Epithelial cell of proximal tubule (primary cell): ENCODE results near the gene SEMA3A. TPM values are rescaled to one million over a fixed set of nuclear protein-coding genes. Genes with fewer than 3 reads are reported as not detected.

Experiments used
- DNase-seq: peaks from one replicate; pipeline ENCODE4 v3.0.0-alpha.2; 2011; ENCODE audit warnings: low read depth
- H3K4me3 ChIP-seq: 2 replicates; pipeline ENCODE4 v1.5.1; 2011; ENCODE audit warnings: low read depth, mild to moderate bottlenecking, low read length
- total RNA-seq: library from RNA; depleted of rRNA; stranded (reverse); fragments of >200 nt; gene quantifications from 2 replicates; pipeline ENCODE4 v1.2.3, GENCODE V29; 2015
- TF ChIP-seq, protein P1 (sequence below): conservative IDR thresholded peaks from 2 replicates; pipeline ENCODE4 v1.5.1; 2012; ENCODE audit warnings: low read depth, mild to moderate bottlenecking, low read length

The SEMA3A gene
- total RNA-seq, 1 donor from 2014 or later = 13.7 TPM

DNA sequence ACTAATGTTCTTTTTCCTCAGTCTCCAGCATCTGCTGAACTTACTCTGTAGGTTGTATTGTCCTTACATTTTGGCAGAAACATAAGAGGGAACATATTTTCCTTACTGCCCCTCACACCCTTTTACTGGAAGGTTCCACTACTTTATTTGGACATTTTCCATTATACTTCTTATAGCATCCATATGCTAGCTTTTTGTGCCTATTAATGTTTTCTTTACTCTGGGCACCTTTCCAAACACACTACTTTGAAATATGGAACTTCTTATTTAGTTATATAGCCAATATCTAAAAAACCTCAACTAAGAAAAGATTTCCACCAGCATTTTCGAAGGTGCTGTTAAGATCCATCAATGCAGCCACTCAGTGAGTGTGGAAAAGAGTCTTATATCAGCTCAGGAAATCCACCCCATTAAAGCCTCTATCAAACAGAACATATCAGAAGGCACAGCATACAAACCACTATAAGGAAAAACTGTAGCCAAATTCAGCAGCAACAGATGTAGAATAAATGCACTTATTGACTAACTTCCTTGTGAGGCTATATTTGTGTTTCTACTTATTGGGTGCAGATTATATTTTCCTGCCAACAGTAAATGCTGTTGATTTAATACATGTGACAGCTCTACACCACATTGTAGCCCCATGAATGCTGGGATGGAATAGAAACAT is 273.2 kb downstream of the SEMA3A start:
- no peak for DNase-seq
- no peak overlapping the region for H3K4me3 ChIP-seq
- TF ChIP-seq, protein P1, sequence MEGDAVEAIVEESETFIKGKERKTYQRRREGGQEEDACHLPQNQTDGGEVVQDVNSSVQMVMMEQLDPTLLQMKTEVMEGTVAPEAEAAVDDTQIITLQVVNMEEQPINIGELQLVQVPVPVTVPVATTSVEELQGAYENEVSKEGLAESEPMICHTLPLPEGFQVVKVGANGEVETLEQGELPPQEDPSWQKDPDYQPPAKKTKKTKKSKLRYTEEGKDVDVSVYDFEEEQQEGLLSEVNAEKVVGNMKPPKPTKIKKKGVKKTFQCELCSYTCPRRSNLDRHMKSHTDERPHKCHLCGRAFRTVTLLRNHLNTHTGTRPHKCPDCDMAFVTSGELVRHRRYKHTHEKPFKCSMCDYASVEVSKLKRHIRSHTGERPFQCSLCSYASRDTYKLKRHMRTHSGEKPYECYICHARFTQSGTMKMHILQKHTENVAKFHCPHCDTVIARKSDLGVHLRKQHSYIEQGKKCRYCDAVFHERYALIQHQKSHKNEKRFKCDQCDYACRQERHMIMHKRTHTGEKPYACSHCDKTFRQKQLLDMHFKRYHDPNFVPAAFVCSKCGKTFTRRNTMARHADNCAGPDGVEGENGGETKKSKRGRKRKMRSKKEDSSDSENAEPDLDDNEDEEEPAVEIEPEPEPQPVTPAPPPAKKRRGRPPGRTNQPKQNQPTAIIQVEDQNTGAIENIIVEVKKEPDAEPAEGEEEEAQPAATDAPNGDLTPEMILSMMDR = no peak

DNA sequence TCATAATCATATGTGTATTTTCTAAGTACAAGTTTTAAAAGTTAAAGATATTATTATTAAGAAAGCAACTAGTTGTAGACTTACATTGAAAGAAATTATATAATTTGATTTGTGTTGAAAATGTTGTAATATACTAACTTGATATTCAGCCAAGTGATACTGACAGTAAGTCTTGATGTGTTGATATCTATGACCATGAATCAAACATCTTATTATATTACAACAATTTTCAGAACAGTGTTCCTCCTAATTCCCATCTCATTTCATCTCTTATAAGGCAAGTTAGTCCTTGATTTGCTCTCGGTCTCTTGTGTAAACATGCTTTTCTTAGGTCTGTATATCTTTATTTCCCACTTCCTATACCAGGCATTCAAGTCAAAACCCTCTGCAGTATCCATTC is 276.4 kb downstream of the SEMA3A start:
- H3K4me3 ChIP-seq = no peak overlapping the region
- no peak for DNase-seq
- TF ChIP-seq, protein P1 = no peak

DNA sequence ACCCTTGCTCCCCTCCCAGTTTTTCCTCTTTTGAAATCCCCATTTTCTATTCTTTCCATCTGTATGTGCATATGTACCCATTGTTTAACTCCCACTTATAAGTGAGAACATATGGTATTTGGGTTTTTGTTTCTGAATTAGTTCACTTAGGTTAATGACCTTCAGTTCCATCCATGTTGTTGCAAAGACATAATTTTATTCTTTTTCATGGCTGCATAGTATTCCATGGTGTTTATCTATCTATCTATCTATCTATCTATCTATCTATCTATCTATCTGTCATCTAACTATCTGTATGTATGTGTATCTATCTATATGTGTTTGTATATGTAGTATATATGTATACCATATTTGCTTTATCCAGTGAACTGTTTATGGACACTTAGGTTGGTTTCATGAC is 281.4 kb downstream of the SEMA3A start:
- no peak overlapping the region for H3K4me3 ChIP-seq
- TF ChIP-seq, protein P1 = no peak
- no peak for DNase-seq

DNA sequence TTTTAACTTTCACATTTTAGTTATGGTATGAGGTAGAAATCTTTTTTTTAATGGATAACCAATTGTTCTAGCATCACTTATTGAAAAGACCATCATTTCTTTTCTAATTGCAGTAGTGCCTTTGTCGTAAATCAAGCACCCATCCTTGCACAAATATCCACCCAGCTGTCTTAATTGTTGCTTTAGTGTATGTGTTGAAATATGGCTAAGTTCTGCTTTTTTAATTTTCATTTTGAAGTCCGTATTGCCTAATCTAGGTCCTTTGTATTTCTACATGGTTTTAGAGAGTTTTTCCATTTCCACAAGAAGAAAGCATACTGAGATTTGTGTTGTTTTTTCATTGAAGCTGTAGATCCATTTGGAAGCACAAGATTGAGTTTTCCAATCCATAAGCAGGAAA is 286.1 kb downstream of the SEMA3A start:
- TF ChIP-seq, protein P1 = no peak
- no peak overlapping the region for H3K4me3 ChIP-seq
- no peak for DNase-seq
